ENCODE results near the gene NXN. TPM values are rescaled to one million over a fixed set of nuclear protein-coding genes. Genes with fewer than 3 reads are reported as not detected.

NXN gene
- total RNA-seq, 1 experiment from 2014 or later: 6.0 TPM

- Histone ChIP-seq H3K9me3 (ENCODE audit: low read depth, low read length, poor library complexity, severe bottlenecking) (no peaks in the 10 kb centered on the region), H3K27me3 (replicated peaks; ENCODE audit: insufficient read depth, low read depth, low read length, poor library complexity) (no peaks in the 10 kb centered on the region), H3K36me3 (ENCODE audit: insufficient read depth, low read length, poor library complexity, severe bottlenecking) (no peaks in the 10 kb centered on the region), H3K4me1 (ENCODE audit: insufficient read depth, low read length, poor library complexity, severe bottlenecking) (no peaks in the 10 kb centered on the region), H3K4me3 (ENCODE audit: low read depth, low read length, poor library complexity, severe bottlenecking) (no peak overlapping the region), H3K27ac (ENCODE audit: low read depth, low read length, poor library complexity, severe bottlenecking) (no peak overlapping the region)
- ChIA-PET CTCF (no interaction called here), POLR2A (ENCODE audit: low non-redundant PET) (no interaction called here)
- no peak for DNase-seq (ENCODE audit: low spot score)
- BruUV-seq (replicated peaks): no TSS peak
- intact Hi-C loops (cut with micrococcal nuclease; ENCODE audit: unreplicated experiment): no loop called here
- TF ChIP-seq EZH2 (IDR thresholded peaks at IDR 0.05; ENCODE audit: borderline replicate concordance, low read depth, low read length, poor library complexity, severe bottlenecking): no peak
- no peak for TF ChIP-seq CTCF (conservative IDR thresholded peaks at IDR 0.05; ENCODE audit: low read depth, low read length)
These were observed 21.6 kb downstream of the NXN start for GRCh38 chr17:957856-958421.

GRCh38 chr17:956905-957304 is 22.7 kb downstream of the NXN start:
- intact Hi-C loops (cut with micrococcal nuclease; ENCODE audit: unreplicated experiment): no loop called here
- Histone ChIP-seq H3K9me3 (ENCODE audit: low read depth, low read length, poor library complexity, severe bottlenecking) (no peaks in the 10 kb centered on the region), H3K27me3 (replicated peaks; ENCODE audit: insufficient read depth, low read depth, low read length, poor library complexity) (no peaks in the 10 kb centered on the region), H3K4me3 (ENCODE audit: low read depth, low read length, poor library complexity, severe bottlenecking) (no peak overlapping the region), H3K36me3 (ENCODE audit: insufficient read depth, low read length, poor library complexity, severe bottlenecking) (no peaks in the 10 kb centered on the region), H3K4me1 (ENCODE audit: insufficient read depth, low read length, poor library complexity, severe bottlenecking) (no peaks in the 10 kb centered on the region), H3K27ac (ENCODE audit: low read depth, low read length, poor library complexity, severe bottlenecking) (no peak overlapping the region)
- DNase-seq (ENCODE audit: low spot score): no peak
- TF ChIP-seq EZH2 (IDR thresholded peaks at IDR 0.05; ENCODE audit: borderline replicate concordance, low read depth, low read length, poor library complexity, severe bottlenecking) (no peak), CTCF (conservative IDR thresholded peaks at IDR 0.05; ENCODE audit: low read depth, low read length) (no peak)
- no TSS peak for BruUV-seq (replicated peaks)
- ChIA-PET POLR2A (ENCODE audit: low non-redundant PET) (no interaction called here), CTCF (no interaction called here)

- H3K27me3 ChIP-seq (replicated peaks; ENCODE audit: insufficient read depth, low read depth, low read length, poor library complexity): no peaks in the 10 kb centered on the region
- DNase-seq (ENCODE audit: low spot score): no peak
- TF ChIP-seq EZH2 (IDR thresholded peaks at IDR 0.05; ENCODE audit: borderline replicate concordance, low read depth, low read length, poor library complexity, severe bottlenecking) (no peak), CTCF (conservative IDR thresholded peaks at IDR 0.05; ENCODE audit: low read depth, low read length) (no peak)
- ChIA-PET CTCF (no interaction called here), POLR2A (ENCODE audit: low non-redundant PET) (no interaction called here)
- intact Hi-C loops (cut with micrococcal nuclease; ENCODE audit: unreplicated experiment): no loop called here
- H3K27ac ChIP-seq (ENCODE audit: low read depth, low read length, poor library complexity, severe bottlenecking): no peak overlapping the region
- H3K4me1 ChIP-seq (ENCODE audit: insufficient read depth, low read length, poor library complexity, severe bottlenecking): peaks cover 12% of the 10 kb centered on the region
- no peak overlapping the region for H3K4me3 ChIP-seq (ENCODE audit: low read depth, low read length, poor library complexity, severe bottlenecking)
- no peaks in the 10 kb centered on the region for H3K36me3 ChIP-seq (ENCODE audit: insufficient read depth, low read length, poor library complexity, severe bottlenecking)
- BruUV-seq (replicated peaks): no TSS peak
- no peaks in the 10 kb centered on the region for H3K9me3 ChIP-seq (ENCODE audit: low read depth, low read length, poor library complexity, severe bottlenecking)
These were observed 25.0 kb downstream of the NXN start for GRCh38 chr17:954431-955164.

Data from A673 (cell line).